Stimulated activated naive CD8-positive, alpha-beta T cell treated with anti-CD3 and anti-CD28 coated beads, Interleukin-15, Interleukin-2, amounts not matched to agents 100 ng/mL and 50 ng/mL, for 24 hours (primary cell): ENCODE measurements around the gene OPCML.

Source experiments
- H3K27ac Mint-ChIP-seq: one replicate; pipeline ENCODE4 v1.8.0; 2021; ENCODE audit warnings: mild to moderate bottlenecking, mixed read lengths
- H3K27me3 Mint-ChIP-seq: one replicate; pipeline ENCODE4 v1.8.0; 2021; ENCODE audit warnings: mixed read lengths
- H3K36me3 Mint-ChIP-seq: one replicate; pipeline ENCODE4 v1.8.0; 2021; ENCODE audit warnings: low read depth, mixed read lengths
- H3K4me1 Mint-ChIP-seq: one replicate; pipeline ENCODE4 v1.8.0; 2021; ENCODE audit warnings: low read depth, mixed read lengths
- H3K4me3 Mint-ChIP-seq: one replicate; pipeline ENCODE4 v1.8.0; 2021; ENCODE audit warnings: mild to moderate bottlenecking, mixed read lengths
- H3K9me3 Mint-ChIP-seq: one replicate; pipeline ENCODE4 v1.8.0; 2021; ENCODE audit warnings: mixed read lengths

Gene OPCML

DNA sequence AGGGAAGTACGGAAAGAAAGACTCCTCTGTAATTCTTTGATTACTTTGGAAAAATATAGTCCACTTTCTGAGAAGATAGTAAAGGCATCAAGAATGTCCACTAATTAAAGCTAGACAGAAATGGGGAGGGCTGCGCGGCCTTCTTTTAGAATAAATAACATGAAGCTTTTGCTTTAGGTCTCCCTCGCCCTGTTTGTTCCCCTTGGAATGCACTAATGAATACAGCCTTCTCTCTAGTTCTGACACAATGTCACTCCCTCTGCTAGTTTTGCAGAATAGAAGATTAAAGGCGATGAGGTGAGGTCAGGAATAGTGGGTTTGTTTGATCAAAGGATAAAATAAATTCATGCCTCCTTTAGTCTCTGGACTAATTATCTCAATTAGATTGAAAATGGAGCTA, 543.9 kb downstream of the OPCML start:
- Mint-ChIP-seq H3K36me3 (no peaks in the 10 kb centered on the region), H3K4me3 (no peak overlapping the region), H3K9me3 (no peaks in the 10 kb centered on the region), H3K4me1 (no peaks in the 10 kb centered on the region), H3K27me3 (peaks cover 9% of the 10 kb centered on the region), H3K27ac (no peak overlapping the region)

DNA sequence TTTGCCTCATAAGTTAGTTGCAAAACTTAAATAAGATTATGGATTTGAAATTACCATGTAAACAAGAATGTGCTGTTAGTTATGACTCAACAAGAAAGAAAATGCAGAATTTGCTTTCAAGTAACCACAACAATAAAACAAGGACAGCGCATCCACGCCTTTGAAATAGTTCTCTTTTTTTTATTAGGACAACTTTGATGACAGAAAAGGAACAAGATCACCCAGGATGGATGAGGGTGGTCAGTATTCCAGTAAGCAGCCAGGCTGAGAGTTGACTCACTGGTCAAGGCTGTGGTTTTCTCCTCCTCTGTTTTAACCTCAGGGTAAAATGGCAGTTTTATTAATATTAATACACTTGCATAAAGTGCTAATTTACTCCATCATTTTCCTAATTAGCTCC, 544.4 kb downstream of the OPCML start:
- no peak overlapping the region for H3K27ac Mint-ChIP-seq
- H3K4me1 Mint-ChIP-seq, result no peaks in the 10 kb centered on the region
- peaks cover 5% of the 10 kb centered on the region for H3K27me3 Mint-ChIP-seq
- no peaks in the 10 kb centered on the region for H3K36me3 Mint-ChIP-seq
- H3K9me3 Mint-ChIP-seq, result no peaks in the 10 kb centered on the region
- no peak overlapping the region for H3K4me3 Mint-ChIP-seq

DNA sequence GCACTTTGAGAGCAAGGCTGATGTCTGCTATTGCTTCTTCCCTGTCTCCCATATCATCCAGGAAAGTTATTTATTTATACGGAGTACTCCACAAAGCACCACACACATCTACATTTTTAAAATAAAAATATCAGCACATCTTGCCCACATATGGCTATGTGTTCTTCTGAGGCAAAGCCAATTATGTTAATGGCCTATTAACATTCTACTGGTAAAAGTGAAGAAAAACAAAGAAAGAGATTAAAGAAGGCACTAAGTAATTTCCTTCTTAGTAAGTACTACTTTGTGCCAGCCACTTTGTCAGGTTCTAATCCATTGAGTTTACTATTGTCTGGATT, 548.7 kb downstream of the OPCML start:
- Mint-ChIP-seq H3K27ac (no peak overlapping the region), H3K4me1 (no peaks in the 10 kb centered on the region), H3K4me3 (no peak overlapping the region), H3K9me3 (no peaks in the 10 kb centered on the region), H3K27me3 (no peaks in the 10 kb centered on the region), H3K36me3 (no peaks in the 10 kb centered on the region)

GRCh38 chr11:132982772-132983640, 549.3 kb downstream of the OPCML start:
- no peaks in the 10 kb centered on the region for H3K27me3 Mint-ChIP-seq
- no peak overlapping the region for H3K27ac Mint-ChIP-seq
- H3K9me3 Mint-ChIP-seq, result no peaks in the 10 kb centered on the region
- no peaks in the 10 kb centered on the region for H3K36me3 Mint-ChIP-seq
- no peak overlapping the region for H3K4me3 Mint-ChIP-seq
- no peaks in the 10 kb centered on the region for H3K4me1 Mint-ChIP-seq

DNA sequence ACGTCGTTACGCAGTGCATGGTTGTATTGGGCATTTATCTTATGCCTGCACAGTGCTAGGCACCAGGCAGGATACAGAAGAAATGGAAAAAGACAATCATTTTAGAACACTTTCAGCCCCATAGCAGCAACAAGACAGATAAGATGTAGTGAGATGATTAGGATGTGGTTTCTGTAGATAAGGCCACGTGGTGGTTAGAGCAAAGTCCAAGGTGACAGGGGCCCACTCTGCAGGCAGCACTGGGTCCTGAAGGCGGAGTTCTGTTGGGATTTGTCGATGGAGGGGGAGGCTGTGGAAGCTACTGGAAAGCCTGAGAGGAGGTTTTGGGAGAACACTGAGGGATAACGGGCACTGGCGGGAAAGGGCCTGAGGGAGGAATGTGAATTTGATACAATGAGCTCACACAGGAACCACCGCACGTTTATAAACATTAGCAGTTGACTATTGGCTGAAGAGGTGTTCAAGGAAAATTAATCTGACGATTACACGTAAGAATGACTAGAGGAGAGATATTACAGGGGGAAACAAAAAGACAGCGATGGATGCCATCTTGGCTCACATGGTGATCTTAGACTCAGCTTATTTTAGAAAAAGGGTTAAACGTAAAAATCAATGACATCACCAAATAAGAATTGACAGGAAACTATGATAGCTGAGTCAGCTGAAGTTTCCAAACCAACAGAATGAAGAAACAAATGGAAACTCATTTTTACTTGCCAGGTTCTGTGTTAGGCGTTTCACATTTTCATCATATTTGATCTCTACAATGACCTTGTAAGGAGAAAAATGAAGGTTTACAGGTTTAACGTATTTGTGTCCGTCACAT, 551.0 kb downstream of the OPCML start:
- no peaks in the 10 kb centered on the region for H3K9me3 Mint-ChIP-seq
- no peaks in the 10 kb centered on the region for H3K27me3 Mint-ChIP-seq
- H3K4me1 Mint-ChIP-seq, result no peaks in the 10 kb centered on the region
- no peak overlapping the region for H3K4me3 Mint-ChIP-seq
- H3K27ac Mint-ChIP-seq, result no peak overlapping the region
- no peaks in the 10 kb centered on the region for H3K36me3 Mint-ChIP-seq

DNA sequence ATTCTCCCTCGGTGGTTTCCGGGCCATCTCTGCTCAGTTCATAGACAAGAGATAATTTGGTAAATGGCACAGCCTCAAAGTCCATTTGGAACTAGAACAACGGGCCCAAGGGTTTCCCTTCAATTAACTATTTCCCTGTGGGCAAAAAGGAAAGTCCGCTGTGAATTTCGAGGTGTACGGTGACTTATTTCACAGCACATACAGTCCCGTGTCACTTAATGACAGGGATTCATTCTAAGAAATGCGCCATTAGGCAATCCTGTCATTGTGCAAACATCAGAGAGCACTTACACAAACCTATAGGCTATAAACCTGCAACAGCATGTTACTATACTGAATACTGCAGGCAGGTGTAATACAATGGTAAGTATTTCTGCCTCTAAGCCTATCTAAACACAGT, 551.6 kb downstream of the OPCML start:
- Mint-ChIP-seq H3K9me3 (no peaks in the 10 kb centered on the region), H3K27ac (no peak overlapping the region), H3K4me1 (no peaks in the 10 kb centered on the region), H3K4me3 (no peak overlapping the region), H3K27me3 (no peaks in the 10 kb centered on the region), H3K36me3 (no peaks in the 10 kb centered on the region)

GRCh38 chr11:132977746-132978145, 554.6 kb downstream of the OPCML start:
- Mint-ChIP-seq H3K9me3 (no peaks in the 10 kb centered on the region), H3K4me3 (no peak overlapping the region)

DNA sequence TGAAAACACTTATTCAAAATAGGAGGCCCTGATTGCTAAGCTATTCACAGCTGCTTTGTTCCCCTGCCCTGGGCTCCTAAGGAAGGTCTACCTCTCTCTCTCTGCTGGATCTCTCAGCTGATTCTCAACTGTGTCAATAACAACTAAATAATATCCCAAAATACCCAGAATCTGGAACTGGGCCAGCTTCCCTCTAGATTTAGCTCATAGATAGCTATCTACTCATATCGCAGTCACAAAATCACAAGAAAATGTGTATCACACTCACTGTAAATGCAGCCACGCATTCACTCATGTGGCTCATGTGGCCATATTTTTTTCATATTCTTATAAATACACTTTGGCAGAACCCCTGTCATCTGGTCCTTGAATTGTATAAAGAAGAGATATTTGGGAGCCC, 555.1 kb downstream of the OPCML start:
- Mint-ChIP-seq H3K4me3 (no peak overlapping the region), H3K27me3 (peaks cover 4% of the 10 kb centered on the region), H3K4me1 (no peaks in the 10 kb centered on the region), H3K9me3 (no peaks in the 10 kb centered on the region), H3K27ac (no peak overlapping the region), H3K36me3 (no peaks in the 10 kb centered on the region)

More at GRCh38 chr11:132977746-132978145, 554.6 kb downstream of the OPCML start:
- no peak overlapping the region for H3K27ac Mint-ChIP-seq
- H3K27me3 Mint-ChIP-seq, result peaks cover 4% of the 10 kb centered on the region
- no peaks in the 10 kb centered on the region for H3K4me1 Mint-ChIP-seq
- no peaks in the 10 kb centered on the region for H3K36me3 Mint-ChIP-seq

DNA sequence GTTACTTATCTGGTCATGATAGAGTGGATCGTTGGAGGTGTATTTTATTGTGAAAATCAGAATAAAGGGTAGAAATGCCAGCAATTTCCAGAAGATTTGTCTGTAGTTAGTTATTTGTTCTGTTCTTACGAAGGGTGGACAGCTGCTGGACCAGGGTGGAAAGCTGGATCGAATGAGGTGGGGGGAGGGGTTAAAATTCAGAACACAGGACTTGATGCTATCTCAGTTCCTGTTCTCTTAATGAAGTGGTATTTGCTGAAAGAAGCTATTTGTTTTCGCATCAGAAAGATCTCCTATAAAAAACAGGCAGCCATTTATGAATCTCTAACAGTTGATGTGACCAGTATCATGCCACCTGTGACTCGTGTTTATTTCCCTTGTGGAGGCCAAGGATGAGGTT, 556.2 kb downstream of the OPCML start:
- Mint-ChIP-seq H3K36me3 (no peaks in the 10 kb centered on the region), H3K9me3 (no peaks in the 10 kb centered on the region), H3K4me3 (no peak overlapping the region), H3K27ac (no peak overlapping the region), H3K27me3 (peaks cover 4% of the 10 kb centered on the region), H3K4me1 (no peaks in the 10 kb centered on the region)

GRCh38 chr11:132973686-132974085, 558.6 kb downstream of the OPCML start:
- no peaks in the 10 kb centered on the region for H3K9me3 Mint-ChIP-seq
- no peak overlapping the region for H3K27ac Mint-ChIP-seq
- H3K27me3 Mint-ChIP-seq, result peaks cover 4% of the 10 kb centered on the region
- H3K4me1 Mint-ChIP-seq, result no peaks in the 10 kb centered on the region
- no peak overlapping the region for H3K4me3 Mint-ChIP-seq
- no peaks in the 10 kb centered on the region for H3K36me3 Mint-ChIP-seq

GRCh38 chr11:132972565-132972964, 559.7 kb downstream of the OPCML start:
- H3K4me3 Mint-ChIP-seq, result no peak overlapping the region
- no peaks in the 10 kb centered on the region for H3K36me3 Mint-ChIP-seq
- H3K27me3 Mint-ChIP-seq, result peaks cover 4% of the 10 kb centered on the region
- H3K4me1 Mint-ChIP-seq, result no peaks in the 10 kb centered on the region
- H3K27ac Mint-ChIP-seq, result no peak overlapping the region
- H3K9me3 Mint-ChIP-seq, result no peaks in the 10 kb centered on the region

DNA sequence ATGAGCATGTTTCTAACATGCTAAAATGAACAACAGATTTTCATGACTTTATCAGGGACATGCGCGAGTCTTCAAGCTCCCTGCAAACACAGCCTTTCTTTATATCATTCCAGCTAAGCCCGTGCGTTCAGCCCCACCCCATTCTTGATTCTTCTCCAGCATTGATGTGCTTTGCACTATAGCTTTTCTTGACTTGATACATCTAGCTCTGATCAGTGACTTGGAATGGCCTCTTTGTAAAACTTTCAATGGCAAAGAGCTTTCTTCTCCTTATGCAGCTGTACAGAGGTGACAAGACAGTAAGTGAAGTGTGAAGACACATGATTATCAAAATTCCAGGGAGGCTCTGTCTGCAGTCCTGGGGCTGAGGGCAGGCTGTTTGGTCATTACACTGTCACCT, 561.0 kb downstream of the OPCML start:
- Mint-ChIP-seq H3K27me3 (peaks cover 4% of the 10 kb centered on the region), H3K36me3 (no peaks in the 10 kb centered on the region), H3K4me1 (no peaks in the 10 kb centered on the region), H3K27ac (no peak overlapping the region), H3K9me3 (no peaks in the 10 kb centered on the region), H3K4me3 (no peak overlapping the region)

DNA sequence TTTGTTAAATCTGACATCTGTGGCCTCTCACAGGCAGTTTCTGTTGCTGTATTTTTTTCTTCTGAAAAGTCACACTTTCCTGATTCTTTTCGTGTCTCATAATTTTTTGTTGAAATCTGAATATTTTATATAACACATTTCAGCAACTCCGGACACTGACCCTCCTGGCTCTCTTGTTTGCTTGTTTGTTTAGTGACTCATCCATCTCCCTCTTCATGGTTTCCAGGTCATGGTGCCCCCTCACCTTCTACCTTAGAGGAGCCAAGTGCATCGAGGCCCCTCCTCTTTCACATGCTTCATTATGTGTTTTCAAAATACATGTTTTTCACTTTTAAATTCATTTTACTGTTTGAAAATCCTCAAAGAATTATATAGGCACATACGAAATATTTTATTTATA, 562.4 kb downstream of the OPCML start:
- H3K27ac Mint-ChIP-seq, result no peak overlapping the region
- H3K9me3 Mint-ChIP-seq, result no peaks in the 10 kb centered on the region
- no peaks in the 10 kb centered on the region for H3K4me1 Mint-ChIP-seq
- H3K4me3 Mint-ChIP-seq, result no peak overlapping the region
- no peaks in the 10 kb centered on the region for H3K27me3 Mint-ChIP-seq
- no peaks in the 10 kb centered on the region for H3K36me3 Mint-ChIP-seq

DNA sequence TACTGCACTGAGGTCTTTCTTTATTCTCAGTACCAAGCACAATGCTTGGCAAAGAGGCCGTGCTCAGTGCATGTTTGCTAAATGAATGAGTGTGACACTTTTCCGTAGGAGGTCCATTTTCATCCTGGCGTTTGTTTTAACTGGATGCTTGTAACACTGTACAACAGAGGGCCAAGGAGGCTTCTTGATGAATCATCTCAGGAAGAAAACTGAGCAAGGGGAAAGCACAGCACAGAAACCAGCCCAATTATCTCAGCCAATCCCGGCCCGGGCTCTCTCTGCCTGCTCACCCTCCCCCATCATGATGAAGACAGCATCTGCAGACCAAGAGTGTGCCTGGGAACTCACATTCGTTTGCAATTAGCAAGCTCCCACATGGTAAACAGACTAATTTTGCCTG, 570.3 kb downstream of the OPCML start:
- Mint-ChIP-seq H3K9me3 (peaks cover 4% of the 10 kb centered on the region), H3K27ac (no peak overlapping the region), H3K27me3 (no peaks in the 10 kb centered on the region), H3K4me3 (no peak overlapping the region), H3K4me1 (no peaks in the 10 kb centered on the region), H3K36me3 (no peaks in the 10 kb centered on the region)

DNA sequence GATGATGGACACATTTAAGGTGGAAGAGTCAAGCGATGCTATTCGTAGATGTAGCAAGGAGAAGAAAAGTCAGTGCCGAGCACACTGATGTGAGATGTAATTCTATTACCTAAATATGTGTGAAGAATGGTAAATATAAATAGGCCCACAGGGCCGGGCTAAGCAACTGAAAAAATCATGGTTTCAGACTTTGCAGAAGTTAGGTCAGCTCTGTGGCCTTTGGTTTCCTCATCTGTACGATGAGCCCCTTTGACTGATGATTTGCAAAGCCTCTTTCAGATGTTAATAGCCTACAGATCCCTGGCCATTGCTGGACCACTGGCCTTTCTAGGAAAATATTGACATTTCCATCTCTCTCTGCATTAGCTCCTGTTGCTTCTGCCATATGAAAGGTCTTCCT, 570.8 kb downstream of the OPCML start:
- H3K9me3 Mint-ChIP-seq, result peaks cover 4% of the 10 kb centered on the region
- H3K36me3 Mint-ChIP-seq, result no peaks in the 10 kb centered on the region
- no peaks in the 10 kb centered on the region for H3K4me1 Mint-ChIP-seq
- H3K27me3 Mint-ChIP-seq, result no peaks in the 10 kb centered on the region
- no peak overlapping the region for H3K4me3 Mint-ChIP-seq
- H3K27ac Mint-ChIP-seq, result no peak overlapping the region
